K562 (cell line): ENCODE data around the gene STAT4. TPM values are rescaled to one million over a fixed set of nuclear protein-coding genes. Genes with fewer than 3 reads are reported as not detected.

Experiments
- TAF7 ChIP-seq: fragments of 450-650 bp; IDR thresholded peaks from 2 replicates; pipeline ENCODE4 v1.6.1; 2016; ENCODE audit warnings: missing genetic modification characterization, missing compliant biosample characterization
- ZNF609 ChIP-seq: sonication (generic); formaldehyde crosslinking; IDR thresholded peaks from 2 replicates; pipeline ENCODE4 v1.8.1; 2023; ENCODE audit warnings: missing genetic modification reagents, mild to moderate bottlenecking, borderline replicate concordance
- polyA plus RNA-seq, 8 experiments: library from polyadenylated mRNA; depleted of rRNA in 4 of 8; stranded (reverse) in 5 of 8; unstranded in 3 of 8; fragments of >200 nt; fragmentation: Nextera tagmentation in 2 of 8; fragmentation: Illumina TruSeq in 1 of 8; extraction: Ambion mirVana in 2 of 8; extraction: Trizol in 1 of 8; gene quantifications; 2 replicates each; pipeline versions ENCODE4 v1.2.1 to v1.2.3, GENCODE V29; 2011 to 2014; ENCODE audit warnings: inconsistent platforms in 1 of 8, missing spikeins in 1 of 8
- total RNA-seq, 7 experiments: library from RNA; depleted of rRNA in 6 of 7; stranded (reverse); fragments of >200 nt in 6 of 7; fragmentation: Illumina TruSeq in 2 of 7; extraction: Trizol in 2 of 7; gene quantifications; 2 replicates each; pipeline versions ENCODE4 v1.2.1 to v1.2.3, GENCODE V29; 2011 to 2021; ENCODE audit warnings: low replicate concordance in 1 of 7
- TF ChIP-seq, protein P1 (sequence below): fragments of 250-450 bp; sonication (Bioruptor Pico); IDR thresholded peaks from 2 replicates; pipeline ENCODE4 v1.5.0; 2021; ENCODE audit warnings: mild to moderate bottlenecking, moderate library complexity

Gene STAT4
- total and polyA plus RNA-seq, 9 of the 15 experiments (the other 6 are each of a cell fraction or from before 2014, with no cell fraction given): 0.01 to 0.06 (median 0.03) TPM; not detected in 6

DNA sequence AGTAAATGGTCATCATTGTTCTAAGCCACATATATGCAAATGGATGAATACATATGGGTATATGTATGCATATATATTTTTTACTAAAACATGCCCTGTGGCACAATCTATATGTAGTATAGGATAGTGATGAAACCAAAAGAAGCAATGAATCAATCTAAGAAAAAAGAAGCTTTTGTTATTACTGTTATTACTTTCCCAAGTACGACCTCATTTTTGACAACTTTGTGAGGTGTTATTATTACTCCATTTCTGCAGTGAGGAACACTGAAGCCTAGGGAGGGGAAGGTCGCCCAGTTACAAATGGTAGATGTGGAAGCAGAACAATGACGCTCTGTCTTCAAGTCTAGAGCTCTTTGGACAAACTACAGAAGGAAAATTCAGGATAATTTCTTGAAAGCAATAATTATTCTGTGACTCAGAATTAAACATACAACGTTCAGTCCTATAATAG is 38.3 kb downstream of the STAT4 start (continued):
- TF ChIP-seq, protein P1, sequence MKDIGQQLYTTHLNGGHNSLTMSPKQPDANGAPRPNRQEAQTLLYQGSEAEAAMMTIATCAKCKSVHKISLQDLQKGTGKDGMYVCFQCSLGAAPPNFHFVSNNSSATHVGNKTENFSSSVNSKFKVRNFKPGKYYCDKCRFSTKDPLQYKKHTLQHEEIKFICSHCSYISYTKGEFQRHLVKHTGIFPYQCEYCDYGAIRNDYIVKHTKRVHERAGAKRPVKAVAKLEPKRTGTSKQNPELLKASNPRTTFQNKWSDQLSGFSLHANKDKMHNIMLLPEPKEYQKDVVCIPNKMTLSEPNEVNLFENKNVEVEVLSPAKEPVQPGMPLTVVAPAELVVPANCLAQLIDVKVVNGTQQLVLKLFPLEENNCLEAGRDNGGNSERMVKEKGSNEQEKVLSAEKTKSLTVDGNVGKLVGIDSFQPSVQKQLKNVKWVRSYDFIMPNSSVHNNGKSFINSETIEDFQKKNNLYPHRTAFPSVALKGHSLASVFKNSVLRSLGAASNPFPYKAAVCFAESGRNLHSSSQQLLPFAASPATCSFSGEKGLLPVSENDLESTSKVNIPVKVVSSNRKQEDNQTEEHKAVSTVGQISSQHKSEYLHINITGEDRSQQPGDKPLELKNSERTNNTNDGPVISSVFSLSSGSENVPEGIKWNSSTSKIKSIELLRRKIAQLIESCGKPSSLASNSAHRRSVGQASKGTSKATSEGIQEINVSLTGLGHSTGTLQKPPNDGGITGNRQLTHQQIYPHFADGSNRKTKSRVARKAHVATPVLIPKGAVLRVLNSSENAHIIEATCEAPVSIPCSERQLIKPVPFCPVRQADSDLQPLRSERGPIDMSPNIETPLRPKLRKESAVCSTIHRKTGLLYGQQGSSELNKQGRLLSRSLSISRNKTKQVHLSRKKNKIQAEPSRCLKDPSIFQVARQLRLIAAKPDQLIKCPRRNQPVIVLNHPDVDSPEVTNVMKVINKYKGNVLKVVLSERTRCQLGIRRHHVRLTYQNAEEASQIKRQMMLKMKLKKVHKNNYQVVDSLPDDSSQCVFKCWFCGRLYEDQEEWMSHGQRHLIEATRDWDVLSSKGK: no peak
- TF ChIP-seq ZNF609 (CRISPR knock-in tag) (no peak), TAF7 (tag) (no peak)
